ENCODE measurements around the gene APH1A.

DNA sequence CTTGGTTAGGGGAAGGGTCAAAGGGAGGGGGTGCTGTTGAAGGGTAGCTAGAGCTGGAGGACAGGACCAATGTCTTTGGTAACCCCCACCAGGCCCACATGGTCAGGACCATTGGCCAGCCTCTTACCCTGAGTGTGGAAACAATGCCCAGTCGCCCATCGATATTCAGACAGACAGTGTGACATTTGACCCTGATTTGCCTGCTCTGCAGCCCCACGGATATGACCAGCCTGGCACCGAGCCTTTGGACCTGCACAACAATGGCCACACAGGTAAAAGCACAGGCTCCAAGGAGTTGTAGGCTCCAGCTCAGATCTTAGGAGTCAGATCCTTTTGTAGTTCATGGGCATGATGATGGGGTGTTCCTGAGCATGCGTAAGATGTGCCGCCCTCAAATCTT lies 7.4 kb downstream of the APH1A start:
- TF ChIP-seq POLR2A (IDR thresholded peaks at IDR 0.05), result no peak
- TF ChIP-seq, protein P1, sequence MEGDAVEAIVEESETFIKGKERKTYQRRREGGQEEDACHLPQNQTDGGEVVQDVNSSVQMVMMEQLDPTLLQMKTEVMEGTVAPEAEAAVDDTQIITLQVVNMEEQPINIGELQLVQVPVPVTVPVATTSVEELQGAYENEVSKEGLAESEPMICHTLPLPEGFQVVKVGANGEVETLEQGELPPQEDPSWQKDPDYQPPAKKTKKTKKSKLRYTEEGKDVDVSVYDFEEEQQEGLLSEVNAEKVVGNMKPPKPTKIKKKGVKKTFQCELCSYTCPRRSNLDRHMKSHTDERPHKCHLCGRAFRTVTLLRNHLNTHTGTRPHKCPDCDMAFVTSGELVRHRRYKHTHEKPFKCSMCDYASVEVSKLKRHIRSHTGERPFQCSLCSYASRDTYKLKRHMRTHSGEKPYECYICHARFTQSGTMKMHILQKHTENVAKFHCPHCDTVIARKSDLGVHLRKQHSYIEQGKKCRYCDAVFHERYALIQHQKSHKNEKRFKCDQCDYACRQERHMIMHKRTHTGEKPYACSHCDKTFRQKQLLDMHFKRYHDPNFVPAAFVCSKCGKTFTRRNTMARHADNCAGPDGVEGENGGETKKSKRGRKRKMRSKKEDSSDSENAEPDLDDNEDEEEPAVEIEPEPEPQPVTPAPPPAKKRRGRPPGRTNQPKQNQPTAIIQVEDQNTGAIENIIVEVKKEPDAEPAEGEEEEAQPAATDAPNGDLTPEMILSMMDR (IDR thresholded peaks at IDR 0.05), result no peak
